HG03039 (cell line): ENCODE measurements around the gene BORCS5.
"Not testable (repeated sequence)": the region's sequence is repeated elsewhere in the genome, so short reads cannot be mapped to it uniquely, and the experiment has no call there.

ENCODE experiments used
- ATAC-seq: cut with Tn5 transposase; IDR thresholded peaks from one replicate; pipeline ENCODE4 v1.9.1; 2021; ENCODE audit warnings: mild to moderate bottlenecking, moderate library complexity; ENCODE audit not compliant: unreplicated experiment

Gene BORCS5

GRCh38 chr12:12384571-12385340 lies 27.9 kb downstream of the BORCS5 start:
- ATAC-seq, result no peak

- ATAC-seq, result no peak
Measured at GRCh38 chr12:12387501-12387900, 30.6 kb downstream of the BORCS5 start.

- no peak for ATAC-seq
Measured at GRCh38 chr12:12392413-12392812, 35.5 kb downstream of the BORCS5 start.

- ATAC-seq, result no peak
Measured at GRCh38 chr12:12393171-12393570, 36.3 kb downstream of the BORCS5 start.

DNA sequence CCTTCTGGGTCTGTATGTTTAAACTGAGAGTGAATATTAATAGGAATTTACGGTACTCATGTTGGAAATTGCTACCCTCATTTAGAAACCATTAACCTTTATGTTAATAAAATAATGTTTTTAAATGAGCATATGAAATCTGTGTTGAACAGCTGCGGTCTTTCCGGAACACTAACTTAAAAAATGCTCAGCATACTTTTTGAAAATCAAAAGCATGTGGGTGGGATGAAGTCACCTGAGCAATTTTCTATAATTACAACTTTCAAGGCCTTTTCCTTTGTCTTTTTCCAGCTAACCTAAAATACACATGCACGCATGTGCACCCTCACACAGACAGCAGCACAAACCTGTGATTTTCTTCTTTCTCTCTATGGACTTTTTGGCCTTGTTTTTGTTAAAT lies 39.8 kb downstream of the BORCS5 start:
- ATAC-seq, result no peak

- no peak for ATAC-seq
Measured at GRCh38 chr12:12397184-12397583, 40.3 kb downstream of the BORCS5 start.

DNA sequence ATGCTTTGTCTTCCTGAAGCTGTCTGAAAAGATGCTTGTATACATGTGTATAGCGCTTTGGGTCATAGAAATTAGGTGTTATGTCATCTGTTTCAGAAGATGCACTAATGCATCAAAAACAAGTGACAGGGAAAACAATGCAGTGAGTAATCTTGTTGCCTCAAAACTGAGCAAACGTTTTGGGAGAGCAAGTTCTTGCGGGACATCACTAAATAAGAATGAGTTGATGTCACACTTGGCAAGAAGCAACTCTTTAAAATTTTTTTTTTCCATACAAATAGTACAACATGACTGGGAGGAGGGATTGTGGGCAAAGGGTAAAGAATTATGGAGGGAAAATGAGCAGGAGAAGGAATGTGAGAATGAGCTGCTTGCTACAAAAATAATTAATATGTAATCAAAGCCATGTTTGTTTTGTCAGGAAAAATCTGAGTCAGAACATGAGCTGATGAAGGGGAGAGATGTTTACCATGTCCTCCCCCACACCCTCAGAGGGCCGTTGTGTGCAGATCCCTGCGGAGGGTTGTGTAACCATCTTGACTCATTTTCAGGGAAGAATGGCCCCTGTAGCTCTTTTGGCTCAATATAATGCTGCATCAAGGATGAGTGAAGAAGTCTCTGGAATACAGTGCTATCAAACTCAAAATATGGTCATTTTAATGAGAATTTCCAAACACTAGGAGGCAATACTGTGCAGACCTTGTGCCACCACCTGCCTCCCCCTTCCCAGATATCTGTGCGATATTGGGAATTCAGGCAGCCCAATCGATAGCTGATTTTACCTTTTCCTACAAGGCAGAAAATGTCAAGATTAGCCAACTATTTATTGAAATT lies 41.4 kb downstream of the BORCS5 start:
- no peak for ATAC-seq

- no peak for ATAC-seq
Measured at GRCh38 chr12:12399161-12399560, 42.3 kb downstream of the BORCS5 start.

DNA sequence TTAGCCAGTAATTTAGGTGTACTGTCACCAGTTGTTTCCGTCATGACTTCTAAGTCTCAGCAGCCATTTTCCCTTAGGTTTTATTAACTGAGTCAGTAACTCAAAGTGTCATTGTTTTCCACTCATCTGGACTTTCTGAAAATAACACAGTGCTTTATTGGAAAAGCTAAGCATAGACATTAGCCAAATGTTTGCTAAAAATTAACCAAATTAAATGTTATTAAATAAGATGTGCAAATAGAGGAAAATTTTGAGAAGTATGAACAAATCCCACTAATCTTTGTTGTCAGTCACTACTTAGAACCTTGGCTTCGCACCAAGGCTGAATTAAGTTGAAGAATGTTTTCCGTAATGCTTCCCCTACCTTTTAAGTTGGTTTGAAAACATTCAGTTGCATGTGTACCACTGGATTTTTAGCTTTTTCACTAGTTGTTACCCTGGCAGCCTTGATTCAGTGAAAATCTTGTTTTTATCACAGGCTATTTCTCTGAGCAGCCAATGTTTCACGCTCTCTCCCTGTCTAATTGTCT lies 43.0 kb downstream of the BORCS5 start:
- ATAC-seq, result no peak

GRCh38 chr12:12400793-12401192 lies 43.9 kb downstream of the BORCS5 start:
- ATAC-seq, result no peak

DNA sequence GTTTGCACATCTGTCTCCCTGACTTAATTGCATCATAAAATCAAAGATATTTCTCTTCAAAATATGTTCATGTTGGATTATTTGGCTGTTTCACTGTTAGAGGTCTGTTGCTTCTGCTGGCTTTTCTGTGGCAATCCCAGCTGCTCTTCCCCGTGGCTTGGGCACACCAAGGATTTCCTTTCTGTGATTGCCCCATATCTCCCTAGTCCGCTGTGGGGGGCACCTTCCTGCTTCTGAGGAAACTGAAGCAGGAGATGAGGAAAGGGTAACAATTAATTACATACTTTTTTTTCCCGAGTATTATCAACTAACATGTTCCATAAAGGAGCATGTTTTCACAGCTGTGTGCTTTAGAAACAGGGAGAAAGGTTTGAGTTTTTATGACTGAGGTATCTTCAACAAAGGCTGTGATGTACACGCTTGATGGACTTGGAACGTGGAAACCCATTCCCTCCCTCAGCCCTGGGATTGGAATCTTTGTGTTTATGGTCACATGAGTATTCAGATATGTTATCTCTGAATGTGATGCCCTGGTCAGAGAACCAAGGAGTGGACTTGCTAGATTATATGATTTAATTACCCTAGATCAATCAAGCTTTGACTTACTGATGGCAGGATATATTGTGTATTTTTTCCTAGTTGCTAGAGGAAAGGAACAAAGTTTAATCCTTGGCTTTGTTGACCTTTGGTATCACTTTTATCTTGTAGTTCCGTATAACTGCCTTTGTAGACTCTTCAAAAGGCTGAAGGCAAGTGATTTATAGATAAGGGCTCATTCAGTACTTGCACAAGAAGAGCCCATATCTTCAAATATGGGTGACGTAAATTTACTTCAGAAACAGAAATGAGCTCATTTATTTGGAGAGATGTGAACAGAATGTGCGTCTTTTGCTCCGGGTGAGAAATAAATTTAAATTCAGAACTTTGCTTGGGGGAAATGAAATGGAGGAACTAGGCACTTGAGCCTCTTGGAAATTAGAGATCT lies 46.7 kb downstream of the BORCS5 start:
- no peak for ATAC-seq

- ATAC-seq, result no peak
Measured at GRCh38 chr12:12404297-12404696, 47.4 kb downstream of the BORCS5 start.

DNA sequence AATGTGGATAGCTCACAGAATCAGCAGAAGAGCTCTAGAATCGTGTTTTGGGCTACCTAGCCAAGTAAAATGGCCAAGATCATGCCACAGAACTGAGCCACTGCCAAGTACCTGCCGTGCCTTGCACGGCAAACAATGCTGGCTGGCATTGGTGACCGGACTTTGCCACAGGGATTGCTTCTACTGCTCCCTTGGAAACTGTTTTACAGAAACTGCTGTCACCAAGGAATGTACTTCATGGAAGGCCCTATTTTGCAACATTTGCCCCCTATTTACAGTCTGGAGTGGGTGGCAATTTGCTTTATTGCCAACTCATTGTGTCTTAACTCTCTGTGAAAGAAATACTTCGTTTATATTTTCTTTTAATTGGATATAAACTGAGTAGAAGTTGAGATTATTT lies 49.0 kb downstream of the BORCS5 start:
- ATAC-seq, result no peak

DNA sequence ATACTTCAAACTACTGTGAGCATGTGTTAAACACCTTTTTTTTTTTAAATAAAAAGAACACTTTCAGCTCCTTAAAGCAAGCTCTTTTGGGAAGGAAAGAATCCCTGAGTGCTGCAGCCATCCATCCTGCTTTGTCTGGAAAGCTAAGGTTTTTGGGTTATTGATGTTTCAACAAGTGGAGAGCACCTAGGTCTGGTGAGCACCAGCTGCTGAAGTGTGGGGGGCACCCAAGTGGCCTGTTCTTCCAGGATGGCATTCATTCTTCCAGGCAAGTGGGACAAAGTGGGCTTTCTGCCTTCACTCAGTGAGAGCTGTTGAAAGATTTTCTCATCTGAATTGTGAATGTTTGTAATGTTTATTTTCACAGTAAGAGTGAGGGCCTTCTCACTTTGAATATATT lies 49.9 kb downstream of the BORCS5 start:
- ATAC-seq, result no peak

DNA sequence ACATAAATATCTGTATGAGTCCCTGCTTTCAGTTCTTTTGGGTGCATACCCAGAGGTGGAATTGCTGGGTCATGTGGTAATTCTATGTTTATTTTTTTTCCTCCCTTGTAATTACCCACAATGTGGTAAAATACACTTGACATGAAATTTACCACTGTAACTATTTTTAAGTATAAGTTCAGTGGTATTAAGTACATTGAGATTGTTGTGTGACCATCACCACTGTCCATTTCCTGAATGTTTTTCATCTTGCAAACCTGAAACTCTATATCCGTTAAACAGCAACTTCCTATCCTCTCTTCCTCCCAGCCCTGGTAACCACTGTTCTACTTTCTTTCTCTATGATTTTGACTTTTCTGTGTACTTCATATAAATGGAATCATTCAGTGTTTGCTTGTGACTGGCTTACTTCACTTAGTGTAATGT lies 51.4 kb downstream of the BORCS5 start:
- no peak for ATAC-seq

GRCh38 chr12:12409337-12409736 lies 52.5 kb downstream of the BORCS5 start:
- ATAC-seq, result not testable (repeated sequence)

DNA sequence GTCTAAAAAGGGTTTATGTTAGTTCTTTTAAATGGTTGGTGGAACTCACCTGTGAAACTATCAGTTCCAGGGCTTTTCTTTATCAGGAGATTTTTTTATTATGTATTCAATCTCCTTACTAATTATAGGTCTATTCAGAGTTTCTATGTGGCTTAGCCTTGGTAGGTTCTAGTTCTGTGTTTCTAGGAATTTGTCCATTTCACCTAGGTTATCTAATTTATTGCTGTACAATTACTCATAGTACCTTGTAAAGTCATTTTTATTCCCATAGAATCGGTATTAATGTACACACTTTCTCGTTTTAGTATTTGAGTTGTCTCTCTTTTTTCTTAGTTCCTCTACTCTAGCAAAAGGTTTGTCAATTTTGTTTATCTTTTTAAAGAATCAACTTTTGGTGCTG lies 59.0 kb downstream of the BORCS5 start:
- ATAC-seq, result no peak

DNA sequence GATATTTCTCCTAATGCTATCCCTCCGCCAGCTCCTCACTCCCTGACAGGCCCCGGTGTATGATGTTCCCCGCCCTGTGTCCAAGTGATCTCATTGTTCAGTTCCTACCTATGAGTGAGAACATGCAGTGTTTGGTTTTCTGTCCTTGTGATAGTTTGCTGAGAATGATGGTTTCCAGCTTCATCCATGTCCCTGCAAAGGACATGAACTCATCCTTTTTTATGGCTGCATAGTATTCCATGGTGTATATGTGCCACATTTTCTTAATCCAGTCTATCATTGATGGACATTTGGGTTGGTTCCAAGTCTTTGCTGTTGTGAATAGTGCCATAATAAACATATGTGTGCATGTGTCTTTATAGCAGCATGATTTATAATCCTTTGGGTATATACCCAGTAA lies 62.3 kb downstream of the BORCS5 start:
- ATAC-seq, result not testable (repeated sequence)

DNA sequence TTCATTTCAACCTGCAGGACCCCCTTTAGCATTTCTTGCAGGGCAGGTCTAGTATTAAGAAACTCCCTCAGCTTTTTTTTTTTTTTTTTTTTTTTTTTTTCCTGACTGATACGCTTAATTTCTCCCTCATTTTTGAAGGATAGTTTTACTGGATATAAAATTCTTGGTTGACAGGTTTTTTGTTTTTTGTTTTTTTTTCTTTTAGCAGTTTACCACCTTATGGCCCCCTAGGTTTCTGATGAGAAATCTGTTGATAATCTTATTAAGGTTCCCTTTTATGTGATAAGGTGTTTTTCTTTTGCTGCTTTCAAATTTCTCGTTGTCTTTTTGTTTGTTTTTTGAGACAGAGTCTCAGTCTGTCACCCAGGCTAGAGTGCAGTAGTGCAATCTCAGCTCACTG lies 66.5 kb downstream of the BORCS5 start:
- ATAC-seq, result no peak

- ATAC-seq, result no peak
Measured at GRCh38 chr12:12425001-12425400, 68.1 kb downstream of the BORCS5 start.

- ATAC-seq, result no peak
Measured at GRCh38 chr12:12425616-12426015, 68.7 kb downstream of the BORCS5 start.
